ENCODE results near the gene PHACTR1.
"Not testable (repeated sequence)": the region's sequence is repeated elsewhere in the genome, so short reads cannot be mapped to it uniquely, and the experiment has no call there.

DNA sequence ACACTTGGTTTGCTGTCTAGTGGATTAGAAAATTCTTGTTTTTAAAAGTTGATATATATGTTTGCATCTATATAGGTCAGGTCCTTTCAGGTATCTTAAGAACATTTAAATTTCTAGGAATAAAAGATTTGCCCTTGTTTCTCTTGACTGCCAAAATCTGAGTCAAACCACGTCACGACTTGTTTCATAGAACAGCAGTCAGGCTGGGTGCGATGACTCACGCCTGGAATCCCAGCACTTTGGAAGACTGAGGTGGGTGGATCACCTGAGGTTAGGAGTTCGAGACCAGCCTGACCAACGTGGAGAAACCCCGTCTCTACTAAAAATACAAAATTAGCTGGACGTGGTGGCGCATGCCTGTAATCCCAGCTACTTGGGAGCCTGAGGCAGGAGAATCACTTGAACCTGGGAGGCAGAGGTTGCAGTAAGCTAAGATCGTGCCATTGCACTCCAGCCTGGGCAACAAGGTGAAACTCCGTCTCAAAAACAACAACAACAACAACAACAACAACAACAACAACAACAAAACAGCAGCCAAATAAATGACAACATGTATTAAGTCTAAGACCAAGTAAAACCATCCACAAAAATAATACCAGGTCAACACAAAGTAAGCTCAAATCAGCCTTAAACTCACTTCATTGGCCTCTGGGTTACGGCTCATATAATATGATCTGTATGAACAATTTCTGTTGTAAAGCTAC, 46.3 kb downstream of the PHACTR1 start:
- TF ChIP-seq POLR2A, SPI1, POLR2AphosphoS5, TAF1 (IDR thresholded peaks at IDR 0.05; ENCODE audit: low read depth, low read length): not testable (repeated sequence)

All from GM12891 (cell line).